UCSD-AML1 (cell line): ENCODE data around the gene MAPK8.
"Not testable (repeated sequence)": the region's sequence is repeated elsewhere in the genome, so short reads cannot be mapped to it uniquely, and the experiment has no call there.

ENCODE experiments used
- DNase-seq: peaks from one replicate; lab custom pipeline; 2025; ENCODE audit not compliant: unreplicated experiment; lab: John Stamatoyannopoulos, UW

MAPK8 gene

DNA sequence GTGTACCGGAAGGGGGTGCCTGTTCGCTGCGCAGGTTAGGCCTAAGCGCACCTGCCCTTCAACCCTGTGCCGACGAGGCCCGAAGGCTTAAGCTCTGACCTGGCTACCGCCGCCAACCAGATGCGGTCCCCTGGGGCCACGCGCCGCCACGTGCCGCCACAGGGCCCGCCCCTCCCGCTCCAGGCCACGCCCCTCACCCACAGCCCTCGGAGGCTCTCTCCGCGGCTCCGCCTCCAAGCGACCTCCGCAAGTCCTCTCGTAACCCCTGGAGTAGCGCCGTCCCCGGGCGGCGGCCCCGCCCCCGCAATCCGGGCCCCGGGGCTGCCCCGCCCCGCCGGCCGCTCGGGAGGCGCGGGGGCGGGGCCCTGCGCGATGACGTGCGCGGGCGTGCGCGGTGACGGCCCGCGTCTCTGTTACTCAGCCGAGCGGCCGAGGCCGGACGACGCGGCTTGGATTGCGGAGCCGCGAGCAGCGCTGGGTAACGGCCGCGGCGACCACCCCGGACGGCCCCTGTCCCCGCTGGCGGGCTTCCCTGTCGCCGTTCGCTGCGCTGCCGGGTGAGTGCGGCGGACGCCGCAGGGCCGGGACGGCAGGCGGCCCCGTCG is at the start of gene MAPK8:
Gene MAPK8 (plus strand): TSS at position 413 of the 605 bp plus-strand sequence. CDS start 94,984 bp downstream, outside the sequence.
- peak; percentile 92 for DNase-seq

DNA sequence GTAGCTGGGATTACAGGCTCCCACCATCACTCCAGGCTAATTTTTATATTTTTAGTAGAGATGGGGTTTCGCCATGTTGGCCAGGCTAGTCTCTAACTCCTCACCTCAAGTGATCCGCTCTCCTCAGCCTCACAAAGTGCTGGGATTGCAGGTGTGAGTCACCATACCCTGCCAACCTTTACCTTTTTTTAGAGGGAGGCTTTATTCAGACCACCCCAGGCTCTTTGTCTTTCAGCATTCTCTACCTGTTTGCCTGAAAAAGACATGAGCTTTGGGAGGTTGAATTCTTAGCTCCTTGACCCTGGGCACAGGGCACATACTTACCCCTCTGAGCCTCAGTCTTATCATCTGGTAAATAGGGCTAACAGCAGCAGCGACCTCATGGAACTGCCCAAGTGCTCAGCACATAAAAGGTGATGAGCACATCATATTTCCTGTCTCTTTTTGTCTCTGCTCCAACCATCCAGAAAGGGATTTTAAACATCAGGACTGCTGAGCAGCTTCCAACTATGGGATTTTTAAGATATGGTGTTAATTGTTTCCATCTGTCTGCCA is 49.0 kb upstream of the MAPK8 start:
- DNase-seq = no peak

DNA sequence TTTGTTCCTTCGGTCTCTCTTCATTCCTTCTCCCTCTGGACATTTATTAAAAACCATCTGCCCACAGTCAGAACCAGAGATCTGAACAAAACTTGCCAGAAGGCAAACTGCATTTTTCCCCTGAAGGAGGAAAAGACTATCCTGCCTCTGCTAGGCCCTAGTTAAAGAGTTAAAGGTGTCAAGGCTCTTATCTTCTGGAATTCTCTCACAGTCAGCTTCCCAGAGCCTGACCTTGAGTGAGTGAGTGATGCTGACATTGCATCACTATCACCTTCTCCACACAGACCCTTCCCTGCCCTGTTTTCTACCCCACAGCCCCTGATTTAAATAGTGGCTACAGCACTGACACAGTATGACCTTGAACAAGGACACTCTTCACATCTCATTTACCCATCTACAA is 48.4 kb upstream of the MAPK8 start:
- DNase-seq = no peak

GRCh38 chr10:48266528-48266927 is 39.9 kb upstream of the MAPK8 start:
- no peak for DNase-seq

DNA sequence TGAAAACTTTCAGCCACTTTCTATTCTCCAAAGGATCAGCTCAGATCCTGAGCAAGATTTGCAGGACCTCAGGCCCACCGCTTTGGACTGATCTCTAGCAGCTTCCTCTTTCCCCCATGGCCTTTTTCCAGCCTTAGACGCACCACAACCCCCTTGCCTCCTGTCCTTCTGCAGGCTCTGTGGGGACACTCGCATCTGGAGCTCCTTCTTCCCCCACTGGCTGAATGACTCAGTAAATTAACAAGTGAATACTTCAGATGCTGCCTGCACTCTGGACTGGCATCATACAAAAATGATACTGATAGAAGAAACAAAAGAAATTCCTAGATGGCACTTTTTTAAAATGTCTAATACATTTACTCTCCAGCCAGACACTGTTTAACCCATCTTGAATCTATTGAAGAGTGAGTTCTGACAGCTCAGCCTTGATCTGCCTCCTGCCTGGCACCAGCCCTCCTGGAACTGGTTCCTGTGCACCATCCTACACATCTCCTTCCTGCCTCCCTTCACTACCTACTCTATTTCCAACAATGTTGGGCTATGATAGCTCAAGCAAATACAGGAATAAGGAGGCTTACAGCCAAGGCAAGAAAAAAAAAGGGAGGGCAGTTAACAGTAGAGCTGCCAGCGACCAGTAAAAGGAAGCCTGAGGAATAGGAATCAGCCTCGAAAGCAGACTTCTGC is 35.3 kb upstream of the MAPK8 start:
- DNase-seq = no peak

DNA sequence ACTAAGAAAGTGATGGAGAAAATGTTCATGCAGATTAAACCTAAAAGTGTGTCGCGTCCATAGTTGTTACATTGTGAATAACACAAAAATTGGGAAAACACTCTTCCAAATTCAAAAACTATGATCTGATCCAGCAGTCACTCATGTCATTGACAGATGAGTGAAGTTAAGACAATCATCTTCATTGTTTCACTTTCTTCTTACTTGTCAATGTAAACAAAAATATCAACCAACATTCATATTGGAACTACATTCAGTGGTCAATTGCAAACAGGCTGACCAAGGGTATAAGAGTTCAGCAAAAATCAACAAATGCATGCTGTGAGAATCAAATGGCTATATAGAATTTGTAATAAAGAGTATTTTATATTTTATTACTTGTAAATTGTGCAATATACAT is 33.8 kb upstream of the MAPK8 start:
- no peak for DNase-seq

GRCh38 chr10:48273741-48274140 is 32.7 kb upstream of the MAPK8 start:
- DNase-seq = no peak

DNA sequence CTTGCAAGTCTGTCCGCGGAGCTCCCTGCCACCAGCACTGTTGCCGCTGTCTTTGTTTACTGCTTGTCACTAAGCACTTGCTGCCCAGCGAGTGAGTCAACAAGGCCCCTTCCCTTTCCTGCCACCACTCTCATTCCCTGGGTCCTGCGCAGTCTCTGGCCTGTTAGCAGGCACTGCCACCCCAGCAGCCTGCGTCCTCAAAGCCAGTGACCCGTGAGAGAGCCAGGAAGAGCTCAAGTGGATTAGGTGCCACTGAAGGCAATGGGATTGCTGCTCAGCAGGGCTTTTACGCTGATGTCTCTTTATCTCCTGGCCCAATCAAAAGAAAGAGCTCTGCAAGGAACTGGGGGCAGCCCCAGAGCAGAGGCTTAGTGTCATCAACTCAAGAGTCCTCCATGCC is 31.8 kb upstream of the MAPK8 start, which contains the start of gene FRMPD2:
Gene FRMPD2 (minus strand): TSS at position 61 of the 400 bp plus-strand sequence. CDS start 129 bp downstream, outside the sequence.
- no peak for DNase-seq

DNA sequence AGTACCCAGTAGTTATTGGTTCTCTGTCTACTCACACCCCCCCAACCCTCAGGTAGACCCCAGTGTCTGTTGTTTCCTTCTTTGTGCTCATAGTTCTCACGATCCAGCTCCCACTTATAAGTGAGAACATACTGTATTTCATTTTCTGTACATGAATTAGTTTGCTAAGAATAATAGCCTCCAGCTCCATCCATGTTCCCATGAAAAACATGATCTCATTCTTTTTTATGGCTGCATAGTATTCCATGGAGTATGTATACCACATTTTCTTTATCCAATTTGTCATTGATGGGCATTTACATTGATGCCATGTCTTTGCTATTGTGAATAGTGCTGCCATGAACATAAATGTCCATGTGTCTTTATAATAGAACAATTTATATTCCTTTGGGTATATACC is 29.4 kb upstream of the MAPK8 start:
- no peak for DNase-seq

GRCh38 chr10:48279081-48279751 is 27.3 kb upstream of the MAPK8 start:
- DNase-seq = no peak

GRCh38 chr10:48281697-48282096 is 24.8 kb upstream of the MAPK8 start:
- DNase-seq = not testable (repeated sequence)

DNA sequence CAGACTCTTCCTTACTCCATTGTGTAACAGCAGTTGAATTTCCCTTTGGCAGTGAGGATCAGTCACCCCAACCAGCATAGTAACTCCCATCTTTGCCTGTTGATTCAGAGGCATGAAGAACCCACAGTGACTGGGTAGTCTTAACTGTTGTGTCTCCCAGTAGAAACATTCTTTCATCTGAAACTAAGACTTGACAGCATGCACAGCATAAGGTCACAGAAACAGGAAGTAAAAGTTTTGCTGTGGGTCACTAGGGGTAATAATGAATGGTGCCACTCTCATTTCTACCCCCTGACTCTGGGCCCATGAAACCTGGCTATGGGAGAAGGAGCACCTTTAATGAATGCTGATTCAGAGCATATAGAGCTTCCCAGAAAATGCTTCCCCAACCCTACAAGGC is 23.6 kb upstream of the MAPK8 start:
- DNase-seq = no peak

GRCh38 chr10:48284002-48284546 is 22.4 kb upstream of the MAPK8 start:
- DNase-seq = no peak

- no peak for DNase-seq
These were observed 21.7 kb upstream of the MAPK8 start for GRCh38 chr10:48284811-48285210.

GRCh38 chr10:48285710-48286109 is 20.8 kb upstream of the MAPK8 start:
- no peak for DNase-seq

DNA sequence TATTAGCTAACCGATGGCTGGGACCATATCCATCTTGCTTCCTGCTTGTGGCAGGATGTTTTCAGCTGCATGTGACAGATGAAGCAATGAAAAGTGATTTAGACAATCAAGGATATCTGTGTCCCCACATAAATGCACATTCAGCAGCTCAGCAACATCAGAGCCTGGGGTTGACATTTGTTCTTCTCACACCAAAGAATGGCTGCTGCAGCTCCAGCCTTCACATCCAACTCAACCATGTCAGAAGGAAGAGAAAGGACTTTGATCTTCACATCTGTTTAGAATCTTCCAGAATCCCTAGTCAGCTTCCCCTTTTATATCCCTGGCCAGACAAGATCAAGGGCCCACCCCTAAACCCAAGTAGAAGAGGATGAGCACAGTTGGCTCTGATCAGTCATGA is 20.1 kb upstream of the MAPK8 start:
- no peak for DNase-seq

DNA sequence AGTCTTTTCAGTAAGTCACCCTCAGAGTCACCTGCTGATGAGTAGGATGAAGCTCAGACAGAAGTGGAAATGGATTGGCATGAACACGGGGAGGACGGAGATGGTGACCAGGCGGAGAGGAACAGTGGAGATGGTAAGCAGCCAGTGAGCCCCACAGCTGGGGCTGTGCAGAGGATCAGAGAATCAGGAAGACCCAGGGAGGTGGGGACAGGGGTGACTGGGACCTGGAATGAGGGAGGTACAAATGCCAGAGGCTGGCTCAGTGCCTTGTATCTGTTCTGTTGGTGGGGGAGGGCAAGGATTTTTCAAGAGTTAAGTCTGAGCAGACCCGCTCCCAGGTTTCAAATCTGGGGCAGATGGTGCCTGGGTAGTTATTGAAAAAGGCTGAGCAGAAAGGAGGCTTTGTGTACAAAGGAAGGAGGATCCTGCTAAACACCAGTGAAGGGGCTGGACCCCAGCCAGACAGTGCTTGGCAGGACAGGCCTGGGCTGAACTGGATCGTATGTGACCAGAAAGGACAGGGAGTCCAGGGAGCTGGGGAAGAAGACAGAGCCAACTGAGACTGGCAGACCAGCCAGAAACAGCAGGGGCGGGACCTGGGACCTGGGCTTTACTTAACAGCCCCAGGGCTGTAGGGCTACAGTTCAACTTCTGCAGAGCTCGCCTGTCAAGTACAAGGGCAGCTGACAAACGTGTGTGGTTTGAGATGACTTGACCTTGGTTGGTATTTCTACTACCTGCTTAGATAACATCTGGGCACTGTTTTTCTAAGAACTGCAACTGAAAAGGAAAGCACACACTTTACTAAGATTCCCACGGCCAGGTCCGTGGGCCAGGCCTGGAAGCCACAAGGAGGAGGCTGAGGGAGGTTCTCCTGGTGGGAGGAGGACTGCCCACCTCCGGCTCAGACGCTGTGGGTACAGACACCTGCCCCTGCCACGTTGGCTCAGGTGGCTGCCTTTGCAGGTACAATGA is 18.8 kb upstream of the MAPK8 start:
- no peak for DNase-seq

DNA sequence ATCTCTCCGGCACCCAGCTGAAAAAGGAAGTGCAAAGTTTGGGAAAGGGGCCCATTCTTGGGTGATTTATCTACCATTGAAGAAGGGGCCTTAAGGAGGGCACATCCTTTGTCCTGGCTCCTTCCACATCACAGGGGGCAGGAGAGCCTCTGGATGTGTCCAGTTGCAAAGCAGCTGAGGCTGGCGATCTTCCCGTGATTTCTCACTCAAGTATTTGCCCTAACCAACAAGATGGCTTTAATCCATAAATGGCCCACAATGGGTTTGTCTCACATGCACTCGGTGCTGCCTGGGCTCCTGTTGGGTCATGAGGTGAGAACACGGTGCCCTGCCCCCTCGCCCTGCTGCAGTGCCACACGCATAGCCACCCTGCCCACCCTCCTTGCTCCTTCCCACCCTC is 17.8 kb upstream of the MAPK8 start:
- no peak for DNase-seq

DNA sequence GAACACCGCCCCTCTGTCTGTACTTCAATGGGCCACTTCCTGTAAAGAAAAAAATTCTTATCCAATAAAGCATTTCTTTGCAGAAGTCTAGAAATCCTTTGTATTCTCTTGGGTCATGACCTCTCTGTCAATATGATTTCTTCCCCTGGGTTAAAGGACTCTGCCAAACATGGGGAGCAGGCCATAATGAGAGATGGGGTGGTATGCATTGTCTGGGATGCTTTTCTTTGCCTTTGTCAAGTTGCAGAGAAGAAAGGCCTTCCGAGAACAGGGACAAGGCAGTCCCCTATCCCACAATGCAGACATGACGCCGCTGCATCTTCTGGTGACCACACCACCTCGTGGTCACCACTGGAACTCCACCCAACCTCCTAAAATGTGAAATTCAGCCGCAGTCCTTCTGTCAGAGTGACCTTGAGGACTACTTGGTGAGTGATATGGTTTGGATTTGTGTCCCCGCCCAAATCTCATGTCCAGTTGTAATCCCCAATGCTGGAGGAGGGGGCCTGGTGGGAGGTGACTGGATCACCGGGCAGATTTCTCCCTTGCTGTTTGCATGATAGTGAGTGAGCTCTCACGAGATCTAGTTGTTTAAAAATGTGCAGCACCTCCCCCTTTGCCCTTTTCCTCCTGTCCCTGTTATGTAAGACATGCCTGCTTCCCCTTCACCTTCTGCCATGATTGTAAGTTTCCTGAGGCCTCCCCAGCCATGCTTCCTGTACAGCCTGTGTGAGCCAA is 16.8 kb upstream of the MAPK8 start:
- DNase-seq = peak; percentile 43

GRCh38 chr10:48290286-48290685 is 16.2 kb upstream of the MAPK8 start:
- no peak for DNase-seq
